ENCODE data around the gene USP6. TPM values are rescaled to one million over a fixed set of nuclear protein-coding genes. Genes with fewer than 3 reads are reported as not detected.
"Not testable (repeated sequence)": the region's sequence is repeated elsewhere in the genome, so short reads cannot be mapped to it uniquely, and the experiment has no call there.

Gene USP6
- total RNA-seq, 2 donors from 2014 or later, result 0.06 to 0.21 TPM

DNA sequence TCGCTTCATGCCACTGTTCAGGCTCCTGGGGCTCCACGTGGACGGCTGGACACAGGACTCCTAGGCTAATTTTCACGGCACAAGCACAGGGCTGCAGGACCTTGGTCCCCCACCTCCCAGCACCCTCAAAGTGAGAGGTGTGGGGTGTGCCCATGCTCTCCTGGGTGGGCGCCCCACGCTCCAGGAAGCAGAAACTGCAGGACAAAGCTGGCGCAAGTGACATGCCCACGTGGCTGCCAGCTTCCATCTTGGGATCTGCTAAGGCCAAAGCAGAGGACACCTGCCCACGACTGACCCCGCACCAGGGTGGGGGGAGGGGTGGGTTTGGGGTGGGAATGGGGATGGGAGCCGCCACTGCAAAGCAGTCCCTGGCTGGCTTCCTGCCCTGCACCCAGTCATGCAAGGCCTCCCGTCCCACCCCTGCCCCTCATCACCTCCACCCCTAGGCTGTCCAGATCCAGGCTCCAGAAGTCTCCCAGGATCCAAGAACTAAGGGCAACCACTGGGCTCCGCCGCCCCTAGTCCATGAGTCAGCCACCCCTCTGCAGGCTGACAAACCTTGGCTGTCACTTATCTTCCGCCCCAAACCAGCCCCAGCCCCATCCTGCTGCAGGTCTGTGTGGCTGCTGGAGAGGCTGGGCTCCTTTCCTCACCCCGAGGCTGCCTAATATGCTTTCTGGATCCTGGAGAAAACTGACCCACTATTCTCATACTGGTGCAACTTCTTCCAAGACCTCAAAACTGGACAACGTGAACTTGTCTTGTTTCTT lies 11.1 kb downstream of the USP6 start:
- no peak for ATAC-seq
- no peak for DNase-seq (ENCODE audit: low spot score)
- H3K9me3 Mint-ChIP-seq, result no peaks in the 10 kb centered on the region
- no peaks in the 10 kb centered on the region for H3K36me3 Mint-ChIP-seq
- H3K4me1 Mint-ChIP-seq (ENCODE audit: low read depth in 2 of 2), result peaks cover 0 to under 1% of the 10 kb centered on the region in 2 donors
- H3K27me3 Mint-ChIP-seq, result peaks cover 7 to 13% of the 10 kb centered on the region in 2 donors
- H3K4me3 Mint-ChIP-seq, result no peak overlapping the region
- H3K27ac Mint-ChIP-seq, result no peak overlapping the region

DNA sequence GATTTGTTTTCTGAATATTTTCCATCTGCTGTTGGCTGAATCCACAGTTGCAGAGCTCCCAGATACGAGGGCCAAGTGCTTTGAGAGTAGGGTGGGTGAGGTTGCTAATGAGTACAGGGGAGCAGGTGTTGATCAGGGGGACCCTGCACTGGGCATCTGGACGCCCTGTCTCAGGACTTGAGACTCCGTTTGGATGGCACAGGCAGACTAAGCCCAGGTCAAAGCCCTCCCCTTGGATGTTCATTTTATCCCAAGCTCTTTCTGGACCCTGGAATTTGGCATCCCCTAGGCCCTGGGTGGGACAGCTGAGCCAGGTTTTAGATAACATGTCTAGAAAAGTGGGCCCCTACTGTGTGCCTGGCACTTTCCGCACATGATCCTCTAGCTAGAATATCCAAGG lies 12.1 kb downstream of the USP6 start:
- ATAC-seq, result no peak
- Mint-ChIP-seq H3K27me3 (peaks cover 4 to 11% of the 10 kb centered on the region in 2 donors), H3K4me1 (ENCODE audit: low read depth in 2 of 2) (no peaks in the 10 kb centered on the region), H3K9me3 (no peaks in the 10 kb centered on the region), H3K4me3 (no peak overlapping the region), H3K27ac (no peak overlapping the region), H3K36me3 (no peaks in the 10 kb centered on the region)
- no peak for DNase-seq (ENCODE audit: low spot score)

DNA sequence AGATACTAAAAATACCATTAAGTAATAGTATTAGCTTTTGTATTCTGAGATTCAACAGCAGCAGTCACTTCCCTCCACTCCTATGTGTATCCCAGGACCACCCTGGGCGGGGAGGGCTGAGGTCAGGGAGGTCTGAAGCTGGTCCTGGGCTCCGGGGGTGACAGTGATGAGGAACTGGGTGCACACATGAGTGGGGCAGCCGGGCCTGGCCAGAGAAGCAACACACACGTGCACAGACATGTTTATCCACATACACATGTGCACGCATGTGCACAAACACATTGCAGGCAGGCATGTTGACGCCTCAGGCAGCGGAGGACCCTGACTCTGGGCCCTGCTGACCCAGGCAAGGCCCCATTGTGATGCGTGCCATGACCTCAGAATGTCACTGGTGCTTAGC lies 12.6 kb downstream of the USP6 start:
- ATAC-seq; H3K27ac Mint-ChIP-seq; H3K4me1 Mint-ChIP-seq (ENCODE audit: low read depth in 2 of 2); H3K4me3 Mint-ChIP-seq; DNase-seq (ENCODE audit: low spot score); H3K9me3 Mint-ChIP-seq; H3K36me3 Mint-ChIP-seq: not testable (repeated sequence)
- H3K27me3 Mint-ChIP-seq, result peaks cover 4 to 11% of the 10 kb centered on the region in 2 donors

GRCh38 chr17:5128905-5129535 lies 13.2 kb downstream of the USP6 start:
- ATAC-seq (no peak), DNase-seq (ENCODE audit: low spot score) (no peak)
- no peak overlapping the region for H3K27ac Mint-ChIP-seq
- peaks cover 4 to 7% of the 10 kb centered on the region in 2 donors for H3K27me3 Mint-ChIP-seq
- no peaks in the 10 kb centered on the region for H3K4me1 Mint-ChIP-seq (ENCODE audit: low read depth in 2 of 2)
- no peak overlapping the region for H3K4me3 Mint-ChIP-seq
- H3K36me3 Mint-ChIP-seq, result no peaks in the 10 kb centered on the region
- H3K9me3 Mint-ChIP-seq, result no peaks in the 10 kb centered on the region

DNA sequence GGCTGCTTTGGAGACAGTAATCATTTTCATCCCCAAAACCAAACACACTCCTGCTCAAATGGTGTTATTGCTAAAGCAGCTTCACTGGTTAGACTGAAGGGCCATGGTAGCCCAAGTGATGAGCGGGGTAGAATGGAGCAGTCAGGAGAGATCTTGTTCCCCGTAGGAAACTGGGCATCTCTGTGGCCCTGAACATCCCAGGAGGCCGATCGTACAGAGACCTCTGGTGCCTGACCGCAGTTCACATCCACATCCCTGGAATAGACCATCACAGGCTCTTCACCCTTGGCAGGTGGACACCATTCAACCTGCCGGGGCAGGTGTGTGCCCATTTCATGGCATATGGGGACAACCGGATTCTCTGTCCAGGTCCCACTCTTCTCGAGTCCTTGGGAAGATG lies 13.9 kb downstream of the USP6 start:
- not testable (repeated sequence) for H3K4me1 Mint-ChIP-seq (ENCODE audit: low read depth in 2 of 2); H3K36me3 Mint-ChIP-seq; H3K4me3 Mint-ChIP-seq; H3K27ac Mint-ChIP-seq; DNase-seq (ENCODE audit: low spot score); ATAC-seq; H3K27me3 Mint-ChIP-seq; H3K9me3 Mint-ChIP-seq

DNA sequence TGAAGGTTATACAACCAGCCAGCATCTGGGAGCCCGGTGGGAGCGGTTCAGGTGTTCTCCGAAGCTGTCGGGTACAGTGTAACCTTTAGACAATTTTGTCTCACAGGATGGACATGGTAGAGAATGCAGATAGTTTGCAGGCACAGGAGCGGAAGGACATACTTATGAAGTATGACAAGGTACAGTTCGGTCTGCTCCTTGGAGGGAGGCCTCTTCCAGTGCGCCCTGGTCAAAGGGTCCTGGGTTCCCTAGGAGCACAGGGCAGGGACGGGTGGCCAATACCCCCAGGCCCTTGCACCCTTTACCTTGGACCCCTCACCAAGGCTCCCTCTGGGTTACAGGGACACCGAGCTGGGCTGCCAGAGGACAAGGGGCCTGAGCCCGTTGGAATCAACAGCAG lies 14.4 kb downstream of the USP6 start:
- ATAC-seq; H3K36me3 Mint-ChIP-seq; DNase-seq (ENCODE audit: low spot score); H3K4me1 Mint-ChIP-seq (ENCODE audit: low read depth in 2 of 2); H3K27ac Mint-ChIP-seq; H3K9me3 Mint-ChIP-seq; H3K27me3 Mint-ChIP-seq; H3K4me3 Mint-ChIP-seq: not testable (repeated sequence)

GRCh38 chr17:5130687-5131086 lies 14.9 kb downstream of the USP6 start:
- DNase-seq (ENCODE audit: low spot score); H3K9me3 Mint-ChIP-seq; H3K4me3 Mint-ChIP-seq; H3K36me3 Mint-ChIP-seq; H3K4me1 Mint-ChIP-seq (ENCODE audit: low read depth in 2 of 2); H3K27ac Mint-ChIP-seq; ATAC-seq; H3K27me3 Mint-ChIP-seq: not testable (repeated sequence)

DNA sequence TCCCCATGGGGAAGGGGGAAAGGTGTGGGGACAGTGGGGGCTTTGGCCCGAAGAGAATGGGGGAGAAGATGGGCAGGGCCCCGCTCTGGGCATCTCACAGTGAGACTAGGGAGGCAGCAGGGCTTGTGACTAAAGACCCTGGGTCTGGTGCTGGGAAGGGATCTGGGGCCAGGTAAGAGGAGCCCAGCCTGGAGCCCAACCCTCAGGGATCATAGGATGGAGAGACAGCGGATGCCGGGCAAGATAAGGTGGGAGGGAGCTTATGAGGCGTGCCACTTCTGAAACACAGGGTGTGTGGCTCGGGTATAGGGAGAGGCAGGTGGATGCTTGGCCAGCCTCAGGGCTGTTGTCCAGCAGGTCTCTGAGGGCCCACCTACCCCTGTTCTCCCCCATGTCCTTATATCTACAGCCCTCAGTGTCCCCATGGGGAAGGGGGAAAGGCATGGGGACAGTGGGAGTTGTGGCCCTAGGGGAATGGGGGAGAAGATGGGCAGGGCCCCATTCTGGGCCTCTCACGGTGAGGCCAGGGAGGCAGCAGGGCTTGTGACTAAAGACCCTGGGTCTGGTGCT lies 15.4 kb downstream of the USP6 start:
- H3K4me1 Mint-ChIP-seq (ENCODE audit: low read depth in 2 of 2), result no peaks in the 10 kb centered on the region
- no peak overlapping the region for H3K4me3 Mint-ChIP-seq
- no peak overlapping the region for H3K27ac Mint-ChIP-seq
- no peaks in the 10 kb centered on the region for H3K27me3 Mint-ChIP-seq
- H3K36me3 Mint-ChIP-seq, result no peaks in the 10 kb centered on the region
- DNase-seq (ENCODE audit: low spot score) (no peak), ATAC-seq (no peak)
- H3K9me3 Mint-ChIP-seq, result no peaks in the 10 kb centered on the region

DNA sequence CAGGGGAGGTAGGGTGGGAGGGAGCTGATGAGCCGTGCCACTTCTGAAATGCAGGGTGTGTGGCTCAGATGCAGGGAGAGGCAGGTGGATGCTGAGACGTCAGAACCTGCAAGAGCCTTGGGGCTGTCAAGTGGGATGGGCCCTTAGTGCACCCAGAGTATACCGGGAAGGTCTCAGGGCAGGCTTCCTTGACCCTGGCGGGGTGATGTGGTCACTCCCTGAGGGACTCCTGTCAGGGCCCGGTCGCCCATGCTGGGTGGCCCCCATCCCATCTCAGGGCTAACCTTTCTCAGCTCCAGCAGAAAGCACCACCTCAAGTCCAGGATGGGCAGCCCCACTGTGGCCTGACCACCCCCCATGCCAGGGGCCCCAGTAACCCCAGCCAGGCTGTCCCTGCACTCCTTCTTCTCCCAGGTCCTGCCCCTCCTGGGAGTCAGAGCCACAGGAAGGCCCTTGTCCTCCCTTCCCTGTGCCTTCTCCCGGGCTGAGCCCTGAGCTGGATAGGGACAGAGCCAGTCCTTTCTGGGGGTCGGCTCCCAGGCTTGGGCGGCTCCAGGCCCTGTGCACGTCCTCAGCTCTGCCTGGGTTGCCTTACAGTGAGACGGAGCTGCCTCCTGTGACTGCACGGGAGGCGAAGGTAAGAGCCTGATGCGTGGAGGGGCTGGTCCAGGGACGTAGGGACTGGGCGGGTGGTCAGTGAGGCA lies 16.1 kb downstream of the USP6 start:
- DNase-seq (ENCODE audit: low spot score); H3K9me3 Mint-ChIP-seq; H3K4me1 Mint-ChIP-seq (ENCODE audit: low read depth in 2 of 2); H3K27me3 Mint-ChIP-seq; H3K27ac Mint-ChIP-seq; H3K36me3 Mint-ChIP-seq; ATAC-seq; H3K4me3 Mint-ChIP-seq: not testable (repeated sequence)

- not testable (repeated sequence) for DNase-seq (ENCODE audit: low spot score); H3K9me3 Mint-ChIP-seq; H3K27ac Mint-ChIP-seq; ATAC-seq; H3K36me3 Mint-ChIP-seq; H3K27me3 Mint-ChIP-seq; H3K4me3 Mint-ChIP-seq; H3K4me1 Mint-ChIP-seq (ENCODE audit: low read depth in 2 of 2)
Observed at GRCh38 chr17:5132503-5133225, 16.8 kb downstream of the USP6 start.

DNA sequence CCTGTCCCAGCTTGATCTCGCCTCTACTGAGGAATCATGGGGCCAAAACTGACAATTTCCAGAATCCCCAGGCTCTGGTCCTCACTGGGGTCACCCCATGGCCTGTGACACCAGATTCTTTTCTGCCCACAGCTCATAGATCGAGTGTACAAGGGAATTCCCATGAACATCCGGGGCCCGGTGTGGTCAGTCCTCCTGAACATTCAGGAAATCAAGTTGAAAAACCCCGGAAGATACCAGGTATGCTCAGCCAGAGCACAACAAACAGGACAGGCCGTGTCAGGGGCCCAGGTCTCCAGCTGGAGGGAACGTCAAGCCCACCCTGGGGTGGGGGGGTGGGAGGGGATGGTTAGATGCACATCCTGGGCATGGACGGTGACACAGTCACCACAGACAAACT lies 17.5 kb downstream of the USP6 start:
- Mint-ChIP-seq H3K27me3 (no peaks in the 10 kb centered on the region), H3K36me3 (no peaks in the 10 kb centered on the region), H3K4me1 (ENCODE audit: low read depth in 2 of 2) (no peaks in the 10 kb centered on the region)

GRCh38 chr17:5133961-5134360 lies 18.1 kb downstream of the USP6 start:
- H3K27me3 Mint-ChIP-seq; DNase-seq (ENCODE audit: low spot score); H3K9me3 Mint-ChIP-seq; H3K27ac Mint-ChIP-seq; ATAC-seq; H3K36me3 Mint-ChIP-seq; H3K4me3 Mint-ChIP-seq; H3K4me1 Mint-ChIP-seq (ENCODE audit: low read depth in 2 of 2): not testable (repeated sequence)

More for the DNA sequence above, 17.5 kb downstream of the USP6 start:
- Mint-ChIP-seq H3K27ac (no peak overlapping the region), H3K9me3 (no peaks in the 10 kb centered on the region), H3K4me3 (no peak overlapping the region)
- no peak for DNase-seq (ENCODE audit: low spot score)
- no peak for ATAC-seq

DNA sequence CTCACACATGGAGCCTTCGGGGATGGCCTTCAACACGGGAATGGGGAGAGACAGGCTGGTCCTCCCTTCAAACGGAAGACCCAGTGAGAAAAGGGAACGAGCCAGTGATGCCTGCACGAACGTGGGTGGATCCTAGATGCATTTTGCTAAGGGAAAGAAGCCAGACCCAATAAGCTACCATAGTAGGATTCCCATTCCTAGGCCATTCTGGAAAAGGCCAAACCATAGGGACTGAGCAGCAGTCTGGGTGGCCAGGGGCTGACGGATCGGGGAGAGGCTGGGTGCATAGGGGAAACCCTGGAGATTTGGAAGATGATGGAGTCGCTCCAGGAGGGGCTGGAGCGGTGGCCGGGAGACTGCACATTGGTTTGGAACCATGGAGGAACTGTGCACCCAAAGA lies 18.7 kb downstream of the USP6 start:
- not testable (repeated sequence) for ATAC-seq; H3K27me3 Mint-ChIP-seq; DNase-seq (ENCODE audit: low spot score); H3K4me3 Mint-ChIP-seq; H3K27ac Mint-ChIP-seq; H3K36me3 Mint-ChIP-seq; H3K9me3 Mint-ChIP-seq; H3K4me1 Mint-ChIP-seq (ENCODE audit: low read depth in 2 of 2)
